Aorta (tissue), 5 donors: ENCODE results near the gene TTPAL. TPM values are rescaled to one million over a fixed set of nuclear protein-coding genes. Genes with fewer than 3 reads are reported as not detected.

Source experiments
- ATAC-seq: fragments of 200-7000 bp; cut with Tn5 transposase; one replicate; pipeline ENCODE4 v1.9.1; 2022; ENCODE audit warnings: moderate library complexity; ENCODE audit not compliant: low FRiP score
- DNase-seq, 2 donors: peaks; one replicate each; pipeline ENCODE4 v3.0.0-alpha.2; 2020
- H3K27ac ChIP-seq, 2 donors: one replicate each; pipeline ENCODE4 v1.5.1; 2013; ENCODE audit warnings: low read length in 2 of 2, mild to moderate bottlenecking in 2 of 2, moderate library complexity in 2 of 2, control low read depth in 1 of 2, inconsistent platforms in 1 of 2, low read depth in 1 of 2
- H3K27me3 ChIP-seq, 2 donors: one replicate each; pipeline ENCODE4 v1.6.1; 2013; ENCODE audit warnings: control low read depth in 1 of 2, low read length in 1 of 2, mild to moderate bottlenecking in 1 of 2, moderate library complexity in 1 of 2; ENCODE audit not compliant: insufficient read depth in 2 of 2, control insufficient read depth in 1 of 2
- H3K36me3 ChIP-seq, 2 donors: one replicate each; pipeline ENCODE4 v1.6.1; 2013; ENCODE audit warnings: control low read depth in 1 of 2, low read length in 1 of 2, mild to moderate bottlenecking in 1 of 2; ENCODE audit not compliant: insufficient read depth in 2 of 2, control insufficient read depth in 1 of 2
- H3K4me1 ChIP-seq, 2 donors: one replicate each; pipeline ENCODE4 v1.6.1; 2013; ENCODE audit warnings: low read length in 2 of 2, control low read depth in 1 of 2, mild to moderate bottlenecking in 1 of 2, moderate library complexity in 1 of 2; ENCODE audit not compliant: insufficient read depth in 2 of 2, control insufficient read depth in 1 of 2
- H3K4me3 ChIP-seq, 2 donors: one replicate each; pipeline ENCODE4 v1.5.1; 2013; ENCODE audit warnings: low read length in 2 of 2, control low read depth in 1 of 2, mild to moderate bottlenecking in 1 of 2
- H3K9me3 ChIP-seq: one replicate; pipeline ENCODE4 v1.6.1; 2013; ENCODE audit warnings: mild to moderate bottlenecking, low read length; ENCODE audit not compliant: control insufficient read depth
- WGBS, 2 donors: extraction: QIAGEN DNeasy Blood & Tissue Kit; methylation state at CpG; one replicate each; pipeline ENCODE4 v1.1.7; 2013; 5-methylcytosine and 5-hydroxymethylcytosine counted together
- intact Hi-C, 2 donors: fragments of 100-400 bp; cut with DNase I; formaldehyde crosslinking; loops; one replicate each; pipeline versions ENCODE4 v1.14.2 to v1.15.0; 2022
- polyA plus RNA-seq, 2 donors: library from polyadenylated mRNA; stranded (reverse); fragments of 200-250 nt; gene quantifications; one replicate each; pipeline ENCODE4 v1.2.3, GENCODE V29; 2013
- total RNA-seq, 2 donors: library from RNA; stranded (reverse); fragmentation: NEBNext Ultra II Directional; extraction: Animal tissue kit (Norgen Biotek cat#: 25700); gene quantifications; one replicate each; pipeline ENCODE4 v1.2.1, GENCODE V29; 2021
- donor health status: healthy with polysubstance abuse.
- donor health status: Bipolar disorder and iron deficiency.
- donor health status: DM: no; HTN: no; CAD: no.
- donor health status: DM: no; HTN: no; CAD: no.
- donor health status: DM: yes; HTN: yes; CAD: no.

Gene TTPAL
- total and polyA plus RNA-seq, 4 donors: 1.8 to 11.8 (median 5.9) TPM

DNA sequence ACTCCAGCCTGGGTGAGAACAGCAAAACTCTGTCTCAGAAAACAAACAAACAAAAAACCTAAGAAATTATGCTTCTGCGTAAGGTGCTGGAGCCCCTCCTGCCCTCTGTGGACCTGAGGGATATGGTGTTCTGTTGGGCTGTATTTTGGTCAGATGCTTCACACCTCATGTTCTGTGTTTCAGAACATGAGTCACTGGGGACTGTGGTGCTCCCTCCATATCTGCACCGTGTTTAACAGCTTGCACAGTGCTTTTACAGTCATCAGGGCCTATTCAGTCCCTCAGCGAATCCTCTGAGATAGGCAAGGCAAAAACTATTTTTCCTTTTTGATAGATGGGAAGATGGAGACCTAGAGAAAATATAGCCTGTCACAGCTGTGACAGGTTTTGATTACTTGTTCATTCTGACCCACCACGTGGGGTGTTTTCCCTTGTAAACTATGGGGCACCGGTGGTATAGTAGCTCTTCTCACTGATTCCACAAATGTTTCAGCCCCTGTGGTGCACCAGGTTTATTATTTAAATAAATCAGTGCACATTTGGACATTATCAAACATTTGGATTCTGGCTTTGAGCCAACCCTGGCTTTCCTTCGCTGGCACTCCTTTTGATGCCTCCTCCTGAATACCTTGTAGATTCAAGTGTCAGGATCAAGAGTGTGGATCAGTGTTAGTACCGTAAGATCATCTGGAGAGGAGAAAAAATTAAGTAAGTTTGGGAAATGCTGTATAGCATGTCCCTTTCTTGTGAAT is 9.6 kb downstream of the TTPAL start:
- no peaks in the 10 kb centered on the region for H3K9me3 ChIP-seq
- intact Hi-C loops: no loop called here
- ATAC-seq: no peak
- no peak overlapping the region for H3K4me3 ChIP-seq
- H3K36me3 ChIP-seq: peaks cover 4 to 8% of the 10 kb centered on the region in 2 donors
- no peaks in the 10 kb centered on the region for H3K4me1 ChIP-seq
- H3K27me3 ChIP-seq: no peaks in the 10 kb centered on the region
- no peak for DNase-seq
- H3K27ac ChIP-seq: no peak overlapping the region
- 74 to 77% methylated on average over 7 of the region's 7 CpGs for WGBS, 2 donors

DNA sequence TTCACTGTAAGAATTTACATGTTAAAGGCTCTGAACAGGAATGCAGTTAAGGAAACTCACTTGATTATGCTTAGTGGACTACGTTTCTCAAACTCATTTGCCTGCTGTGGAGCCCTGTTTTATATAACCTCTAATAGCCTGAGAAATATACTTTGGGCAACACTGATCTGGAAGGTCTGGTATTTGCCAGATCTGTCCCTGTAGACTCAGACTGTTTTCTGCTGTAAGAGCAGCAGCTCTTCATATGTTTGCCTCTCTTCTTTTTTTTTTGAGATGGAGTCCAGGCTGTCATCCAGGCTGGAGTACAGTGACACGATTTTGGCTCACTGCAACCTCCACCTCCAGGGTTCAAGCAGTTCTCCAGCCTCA is 10.1 kb downstream of the TTPAL start:
- ATAC-seq: no peak

DNA sequence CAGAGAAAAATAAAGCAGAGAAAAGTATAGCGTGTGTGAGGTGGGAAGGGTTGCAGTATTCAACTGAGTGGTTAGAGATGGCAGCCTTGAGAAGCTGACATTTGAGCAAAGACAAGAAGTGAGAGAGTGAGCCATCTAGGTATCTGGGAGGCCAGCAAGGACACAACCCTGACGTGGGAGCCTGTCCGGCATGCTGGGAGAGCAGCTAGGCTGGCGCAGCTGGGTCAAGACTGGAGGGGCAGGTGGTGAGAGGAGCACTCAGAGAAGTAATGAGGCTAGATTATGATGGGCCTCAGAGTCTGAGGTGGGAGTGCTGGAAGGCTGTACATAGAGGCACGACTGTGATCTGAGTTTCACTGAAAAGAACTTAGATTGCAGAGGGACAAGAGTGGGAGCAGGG is 12.9 kb downstream of the TTPAL start:
- Histone ChIP-seq H3K9me3 (no peaks in the 10 kb centered on the region), H3K4me3 (no peak overlapping the region), H3K27me3 (no peaks in the 10 kb centered on the region), H3K4me1 (peaks cover 0 to under 1% of the 10 kb centered on the region in 2 donors), H3K36me3 (peaks cover 4 to 5% of the 10 kb centered on the region in 2 donors), H3K27ac (no peak overlapping the region)
- 87 to 90% methylated on average over 5 of the region's 5 CpGs for WGBS, 2 donors
- DNase-seq (no peak), ATAC-seq (no peak)
- intact Hi-C loops: no loop called here

More for the DNA sequence above, 10.1 kb downstream of the TTPAL start:
- intact Hi-C loops: no loop called here
- Histone ChIP-seq H3K4me3 (no peak overlapping the region), H3K4me1 (no peaks in the 10 kb centered on the region), H3K27ac (no peak overlapping the region), H3K9me3 (no peaks in the 10 kb centered on the region), H3K36me3 (peaks cover 4 to 6% of the 10 kb centered on the region in 2 donors), H3K27me3 (no peaks in the 10 kb centered on the region)
- WGBS, 2 donors: 53 to 63% methylated on average over 2 of the region's 2 CpGs
- no peak for DNase-seq

DNA sequence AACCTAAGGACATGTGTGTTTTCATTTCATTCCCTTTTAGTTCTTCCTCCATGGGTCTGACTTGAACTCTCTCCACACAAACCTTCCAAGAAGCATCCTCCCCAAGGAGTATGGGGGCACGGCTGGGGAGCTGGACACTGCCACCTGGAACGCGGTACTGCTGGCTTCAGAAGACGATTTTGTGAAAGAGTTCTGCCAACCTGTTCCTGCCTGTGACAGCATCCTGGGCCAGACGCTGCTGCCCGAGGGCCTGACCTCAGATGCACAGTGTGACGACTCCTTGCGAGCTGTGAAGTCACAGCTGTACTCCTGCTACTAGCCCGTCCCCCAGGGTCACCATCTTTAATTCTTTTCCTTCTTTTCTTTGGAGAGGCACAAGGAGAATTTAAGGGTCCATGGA is 13.5 kb downstream of the TTPAL start:
- H3K4me3 ChIP-seq: no peak overlapping the region
- 78 to 86% methylated on average over 9 of the region's 9 CpGs for WGBS, 2 donors
- peaks cover 0 to 3% of the 10 kb centered on the region in 2 donors for H3K4me1 ChIP-seq
- peaks cover 4 to 5% of the 10 kb centered on the region in 2 donors for H3K36me3 ChIP-seq
- no peak for DNase-seq
- no peak for ATAC-seq
- intact Hi-C loops: no loop called here
- H3K27ac ChIP-seq: no peak overlapping the region
- no peaks in the 10 kb centered on the region for H3K27me3 ChIP-seq
- H3K9me3 ChIP-seq: no peaks in the 10 kb centered on the region

DNA sequence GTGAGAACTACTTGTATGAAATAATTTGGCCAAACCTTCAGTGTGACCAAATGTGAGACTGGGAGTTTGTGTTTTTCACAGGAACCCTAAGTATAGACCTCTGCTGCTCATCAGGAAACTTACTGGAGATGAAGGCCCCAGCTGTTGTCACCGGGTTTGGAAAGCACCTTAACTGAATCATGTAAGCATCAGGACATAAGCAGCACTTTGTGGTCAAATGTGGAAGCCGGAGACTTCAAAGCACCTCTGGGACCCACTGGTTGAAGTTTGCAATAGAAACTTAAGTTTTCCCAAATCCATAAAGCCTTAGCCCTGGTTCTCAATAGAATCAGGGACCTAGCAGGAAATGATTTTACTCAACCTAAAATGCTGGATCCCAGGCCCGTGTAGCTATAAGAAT is 14.3 kb downstream of the TTPAL start:
- ATAC-seq (no peak), DNase-seq (no peak)
- no peaks in the 10 kb centered on the region for H3K27me3 ChIP-seq
- 83 to 90% methylated on average over 3 of the region's 3 CpGs for WGBS, 2 donors
- no peak overlapping the region for H3K27ac ChIP-seq
- no peak overlapping the region for H3K4me3 ChIP-seq
- intact Hi-C loops: no loop called here
- peaks cover 0 to 3% of the 10 kb centered on the region in 2 donors for H3K4me1 ChIP-seq
- H3K9me3 ChIP-seq: no peaks in the 10 kb centered on the region
- H3K36me3 ChIP-seq: peaks cover 4 to 5% of the 10 kb centered on the region in 2 donors

DNA sequence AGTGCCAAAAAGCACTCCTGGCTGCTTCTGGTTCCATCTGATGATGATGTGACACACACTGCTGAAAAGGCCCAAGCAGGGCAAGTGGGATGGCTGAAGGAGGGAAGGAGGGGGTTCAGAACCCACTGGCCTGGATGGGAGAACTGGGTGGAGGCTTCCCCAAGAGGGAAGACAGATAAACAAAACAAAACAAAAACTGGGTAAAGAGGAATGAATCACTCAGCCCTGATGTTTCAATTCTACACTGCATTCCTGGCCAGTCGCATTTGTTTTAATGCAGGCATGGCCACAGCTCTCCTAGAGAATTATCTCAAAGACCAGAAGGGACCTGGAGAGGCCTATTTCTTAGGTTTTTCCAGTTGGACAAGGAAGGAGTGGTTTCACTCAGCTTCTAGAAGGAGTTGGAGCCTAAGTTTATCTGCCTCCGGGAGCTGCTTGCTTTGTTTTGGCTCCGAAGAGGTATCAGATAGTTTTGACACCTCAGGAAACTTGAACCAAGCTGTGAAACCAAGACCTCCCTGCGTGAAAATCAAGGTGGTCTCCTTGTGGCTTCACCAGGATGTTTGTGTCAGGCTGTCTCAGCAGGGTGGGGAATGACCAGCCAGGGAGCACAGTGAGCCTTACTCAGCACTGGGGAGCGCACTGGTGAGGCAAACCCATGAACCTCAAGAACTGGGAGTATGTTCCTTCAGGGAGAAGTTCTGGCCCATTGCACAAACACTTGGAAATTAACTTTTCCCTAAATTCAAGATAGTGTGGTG is 16.1 kb downstream of the TTPAL start:
- ATAC-seq: peak; percentile 55

DNA sequence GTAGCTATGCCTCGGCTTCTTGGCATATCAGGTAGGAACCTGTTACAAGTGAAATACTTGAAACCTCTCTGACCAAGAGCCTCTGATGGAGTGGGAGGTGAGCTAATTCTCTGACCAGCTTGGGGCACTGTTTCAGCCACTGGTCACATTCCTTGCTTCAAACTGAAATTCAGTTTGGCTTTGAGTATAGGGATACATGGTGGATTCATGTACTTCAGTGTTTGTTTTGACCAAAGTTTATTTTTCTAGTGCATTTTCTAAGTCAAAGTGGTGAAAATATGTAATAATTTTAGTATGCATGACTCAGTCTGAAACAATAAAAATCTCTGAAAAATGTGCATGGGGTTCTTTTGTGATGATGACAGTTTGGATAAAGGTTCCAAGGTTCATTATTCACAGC is 18.6 kb downstream of the TTPAL start:
- Histone ChIP-seq H3K4me1 (peaks cover 2 to 3% of the 10 kb centered on the region in 2 donors), H3K36me3 (peaks cover 2 to 4% of the 10 kb centered on the region in 2 donors), H3K4me3 (no peak overlapping the region), H3K9me3 (no peaks in the 10 kb centered on the region), H3K27me3 (no peaks in the 10 kb centered on the region), H3K27ac (peak overlapping the region in 1 of 2 donors; percentile 84)
- WGBS, 2 donors: 4 to 7% methylated on average over 1 of the region's 1 CpG
- intact Hi-C loops: no loop called here
- no peak for ATAC-seq
- no peak for DNase-seq

More for the DNA sequence above, 16.1 kb downstream of the TTPAL start:
- intact Hi-C loops: no loop called here
- DNase-seq: no peak
- Histone ChIP-seq H3K27ac (peak overlapping the region in 1 of 2 donors; percentile 1), H3K4me1 (peaks cover 2 to 3% of the 10 kb centered on the region in 2 donors), H3K9me3 (no peaks in the 10 kb centered on the region), H3K27me3 (no peaks in the 10 kb centered on the region), H3K4me3 (no peak overlapping the region), H3K36me3 (peaks cover 4 to 5% of the 10 kb centered on the region in 2 donors)
- WGBS, 2 donors: 50 to 61% methylated on average over 5 of the region's 5 CpGs

DNA sequence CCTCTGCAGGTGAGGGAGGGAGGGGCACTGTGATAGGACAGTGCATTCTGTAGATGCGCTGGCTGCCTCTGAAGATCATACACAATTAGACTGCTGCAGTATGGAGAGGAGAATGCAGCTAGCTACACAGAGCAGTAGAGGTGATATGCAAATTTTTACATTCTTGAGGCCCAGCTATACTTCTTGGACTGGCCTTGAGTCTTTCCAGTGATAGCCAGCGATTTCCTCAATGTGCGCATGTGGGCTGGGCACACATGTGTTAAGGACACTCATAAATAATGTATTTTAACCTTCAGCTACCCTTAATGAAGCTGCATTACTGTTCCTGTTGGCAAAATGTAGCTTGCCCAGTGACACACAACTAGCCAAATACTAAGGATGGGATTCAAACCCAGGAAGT is 19.0 kb downstream of the TTPAL start:
- Histone ChIP-seq H3K4me1 (peaks cover 2 to 3% of the 10 kb centered on the region in 2 donors), H3K4me3 (no peak overlapping the region), H3K27ac (peak overlapping the region; percentile 22 to 84), H3K9me3 (no peaks in the 10 kb centered on the region), H3K36me3 (peaks cover 2 to 4% of the 10 kb centered on the region in 2 donors), H3K27me3 (no peaks in the 10 kb centered on the region)
- no peak for ATAC-seq
- WGBS, 2 donors: 33 to 35% methylated on average over 3 of the region's 3 CpGs
- intact Hi-C loops: no loop called here
- no peak for DNase-seq
